PC-3 (cell line): ENCODE results near the gene SLC23A2.

ENCODE experiments used
- CTCF ChIP-seq: fragments of 300-600 bp; sonication (generic); conservative IDR thresholded peaks from 2 replicates; pipeline ENCODE4 v1.5.1; 2017; ENCODE audit warnings: antibody characterized with exemption, low read depth, mild to moderate bottlenecking, low read length
- EZH2 ChIP-seq: fragments of 300-600 bp; sonication (generic); IDR thresholded peaks from one replicate; pipeline ENCODE4 v1.6.1; 2017; ENCODE audit warnings: antibody characterized with exemption, mild to moderate bottlenecking, low read length; ENCODE audit not compliant: unreplicated experiment
- EZH2phosphoT487 ChIP-seq: fragments of 300-600 bp; sonication (generic); IDR thresholded peaks from 2 replicates; pipeline ENCODE4 v1.6.1; 2018; ENCODE audit warnings: mild to moderate bottlenecking, antibody characterized with exemption, low read length, borderline replicate concordance

GRCh38 chr20:4838526-4838925 lies 162.8 kb downstream of the SLC23A2 start:
- TF ChIP-seq EZH2, result no peak
- TF ChIP-seq CTCF, result no peak
- TF ChIP-seq EZH2phosphoT487, result no peak
